HUDEP-2 (cell line): ENCODE measurements around the gene SKI.

Source experiments
- DNase-seq, 76 experiments: peaks; one replicate each; lab custom pipeline; 2025; ENCODE audit not compliant: unreplicated experiment in 76 of 76; lab: John Stamatoyannopoulos, UW

SKI gene

GRCh38 chr1:2208309-2209239 lies 19.5 kb upstream of the SKI start:
- DNase-seq, result no peak

- DNase-seq, result no peak
Observed at GRCh38 chr1:2209400-2210083, 18.6 kb upstream of the SKI start.

- no peak for DNase-seq
Observed at GRCh38 chr1:2210084-2210653, 17.9 kb upstream of the SKI start.

- DNase-seq, result no peak
Observed at GRCh38 chr1:2210786-2211185, 17.3 kb upstream of the SKI start.

GRCh38 chr1:2212274-2212531 lies 15.9 kb upstream of the SKI start:
- DNase-seq, result no peak

- DNase-seq, result peak in 58 of 76 experiments; percentile 8 to 69 (median 47)
Observed at GRCh38 chr1:2212532-2213491, 15.3 kb upstream of the SKI start.

GRCh38 chr1:2213576-2214505 lies 14.3 kb upstream of the SKI start:
- no peak for DNase-seq

- no peak for DNase-seq
Observed at GRCh38 chr1:2214541-2215241, 13.4 kb upstream of the SKI start.

GRCh38 chr1:2215329-2215728 lies 12.8 kb upstream of the SKI start:
- no peak for DNase-seq

GRCh38 chr1:2215909-2216766 lies 12.0 kb upstream of the SKI start:
- no peak for DNase-seq

GRCh38 chr1:2216767-2217058 lies 11.4 kb upstream of the SKI start:
- no peak for DNase-seq

GRCh38 chr1:2221271-2221670 lies 6.8 kb upstream of the SKI start:
- DNase-seq, result no peak

GRCh38 chr1:2224170-2224584 lies 3.9 kb upstream of the SKI start:
- no peak for DNase-seq

GRCh38 chr1:2224631-2225428 lies 3.3 kb upstream of the SKI start:
- no peak for DNase-seq

GRCh38 chr1:2226525-2227345 lies 1.4 kb upstream of the SKI start:
- no peak for DNase-seq

GRCh38 chr1:2227346-2228156 lies 568 bp upstream of the SKI start:
- DNase-seq, result peak in 74 of 76 experiments; percentile 24 to 97 (median 92)
